ENCODE results near the gene COL6A1. TPM values are rescaled to one million over a fixed set of nuclear protein-coding genes. Genes with fewer than 3 reads are reported as not detected.

COL6A1 gene
- total and polyA plus RNA-seq, 4 experiments from 2014 or later: 0.87 to 6.0 (median 5.2) TPM; not detected in 1

DNA sequence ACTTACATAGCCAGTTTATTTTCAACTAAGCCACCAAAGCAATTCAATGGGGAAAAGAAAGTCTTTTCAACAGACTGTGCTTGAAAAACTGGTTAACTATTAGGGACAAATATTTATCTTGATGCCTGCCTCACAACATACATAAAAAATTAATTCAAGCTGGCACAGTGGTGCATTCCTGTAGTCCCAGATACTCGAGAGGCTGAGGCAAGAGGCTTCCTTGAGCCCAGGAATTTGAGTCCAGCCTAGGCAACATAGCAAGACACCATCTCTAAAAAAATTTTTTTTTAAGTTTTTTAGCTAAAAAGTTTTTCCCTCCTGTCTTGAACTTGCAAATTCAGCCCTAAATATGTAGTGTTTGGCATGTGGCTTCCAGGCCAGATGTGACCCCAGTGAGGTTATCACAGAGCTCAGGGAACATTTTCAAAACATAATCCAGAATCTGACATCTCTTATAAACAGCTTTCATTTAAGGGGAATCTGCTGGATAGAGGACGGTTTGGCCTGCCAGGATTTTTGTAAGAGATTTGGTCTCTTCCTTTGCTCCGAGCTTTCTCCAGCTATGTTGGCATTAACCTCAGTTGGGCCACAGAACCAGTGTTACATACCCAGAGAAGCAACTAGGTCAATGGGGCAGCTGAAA lies 46.4 kb downstream of the COL6A1 start:
- CTCF ChIA-PET (ENCODE audit: partially characterized antibody): no interaction called here
- intact Hi-C loops (cut with micrococcal nuclease): no loop called here
- Mint-ChIP-seq H3K9me3 (peaks cover 0 to 22% (median 16%) of the 10 kb centered on the region in 8 donors), H3K4me3 (no peak overlapping the region), H3K27me3 (peaks cover 1 to 10% of the 10 kb centered on the region in 2 donors), H3K27ac (no peak overlapping the region), H3K36me3 (peaks cover 0 to 6% of the 10 kb centered on the region in 2 donors), H3K4me1 (no peaks in the 10 kb centered on the region)
- Histone ChIP-seq H3K27me3 (ENCODE audit: insufficient read depth, low read length) (no peaks in the 10 kb centered on the region), H3K27ac (ENCODE audit: low read depth, low read length) (no peak overlapping the region), H3K36me3 (ENCODE audit: insufficient read depth, low read length) (no peaks in the 10 kb centered on the region), H3K9me3 (ENCODE audit: control insufficient read depth in 1 of 2, low read length in 2 of 2) (no peaks in the 10 kb centered on the region), H3K4me3 (ENCODE audit: low read length in 2 of 2) (no peak overlapping the region), H3K4me1 (ENCODE audit: insufficient read depth, low read length) (no peaks in the 10 kb centered on the region)
- POLR2A ChIA-PET (ENCODE audit: partially characterized antibody): no interaction called here
- no peak for DNase-seq

- Mint-ChIP-seq H3K9me3 (peaks cover 0 to 22% (median 16%) of the 10 kb centered on the region in 8 donors), H3K27me3 (peaks cover 0 to 10% of the 10 kb centered on the region in 2 donors), H3K36me3 (peaks cover 0 to 6% of the 10 kb centered on the region in 2 donors), H3K27ac (no peak overlapping the region), H3K4me1 (no peaks in the 10 kb centered on the region), H3K4me3 (no peak overlapping the region)
- H3K9me3 ChIP-seq (ENCODE audit: control insufficient read depth in 1 of 2, low read length in 2 of 2): no peaks in the 10 kb centered on the region
- no peak overlapping the region for H3K4me3 ChIP-seq (ENCODE audit: low read length in 2 of 2)
- H3K4me1 ChIP-seq (ENCODE audit: insufficient read depth, low read length): no peaks in the 10 kb centered on the region
- H3K36me3 ChIP-seq (ENCODE audit: insufficient read depth, low read length): no peaks in the 10 kb centered on the region
- intact Hi-C loops (cut with micrococcal nuclease): no loop called here
- no peak for DNase-seq
- ChIA-PET CTCF (ENCODE audit: partially characterized antibody) (no interaction called here), POLR2A (ENCODE audit: partially characterized antibody) (no interaction called here)
- H3K27ac ChIP-seq (ENCODE audit: low read depth, low read length): no peak overlapping the region
- no peaks in the 10 kb centered on the region for H3K27me3 ChIP-seq (ENCODE audit: insufficient read depth, low read length)
These were observed 47.1 kb downstream of the COL6A1 start for GRCh38 chr21:46028573-46029091.

DNA sequence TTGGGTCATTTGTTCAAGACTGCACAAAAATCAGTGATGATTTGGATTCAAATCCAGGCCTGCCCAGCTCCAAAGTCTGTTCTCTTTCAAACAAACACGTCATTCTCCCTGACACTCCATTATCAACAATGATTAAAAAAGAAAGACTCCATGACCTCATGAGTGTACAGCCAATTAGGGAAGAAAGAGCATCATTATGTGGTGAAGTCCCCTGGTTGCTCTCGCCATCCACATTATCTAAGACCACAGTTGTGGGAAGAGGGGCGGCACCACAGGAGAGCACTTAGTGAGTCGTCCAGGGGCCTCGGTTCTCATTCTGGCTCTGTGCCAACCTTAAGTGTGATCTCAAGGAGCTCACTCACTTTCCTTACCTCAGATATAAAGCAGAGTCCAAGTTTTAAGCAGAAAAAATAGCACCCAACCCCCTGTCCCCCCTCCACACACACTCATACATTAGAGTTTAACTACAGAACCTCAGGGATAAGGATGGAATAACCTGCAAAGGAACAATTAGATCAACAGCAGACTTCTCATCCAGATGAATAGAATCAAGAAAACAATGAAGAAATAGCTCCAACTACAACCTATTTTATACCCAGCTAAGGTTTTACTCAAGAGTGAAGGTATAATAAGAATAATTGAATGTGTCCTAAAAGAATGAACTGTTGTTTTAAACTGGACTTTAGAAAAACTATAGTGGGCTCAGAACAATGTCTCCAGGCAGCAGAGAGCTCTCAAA lies 47.8 kb downstream of the COL6A1 start:
- peaks cover 0 to 10% of the 10 kb centered on the region in 2 donors for H3K27me3 Mint-ChIP-seq
- Histone ChIP-seq H3K4me3 (ENCODE audit: low read length in 2 of 2) (no peak overlapping the region), H3K4me1 (ENCODE audit: insufficient read depth, low read length) (no peaks in the 10 kb centered on the region), H3K36me3 (ENCODE audit: insufficient read depth, low read length) (no peaks in the 10 kb centered on the region), H3K27ac (ENCODE audit: low read depth, low read length) (no peak overlapping the region), H3K9me3 (ENCODE audit: control insufficient read depth in 1 of 2, low read length in 2 of 2) (no peaks in the 10 kb centered on the region), H3K27me3 (ENCODE audit: insufficient read depth, low read length) (no peaks in the 10 kb centered on the region)
- no peaks in the 10 kb centered on the region for H3K4me1 Mint-ChIP-seq
- H3K4me3 Mint-ChIP-seq: no peak overlapping the region
- ChIA-PET POLR2A (ENCODE audit: partially characterized antibody) (no interaction called here), CTCF (ENCODE audit: partially characterized antibody) (no interaction called here)
- DNase-seq: no peak
- H3K9me3 Mint-ChIP-seq: peaks cover 0 to 22% (median 16%) of the 10 kb centered on the region in 8 donors
- intact Hi-C loops (cut with micrococcal nuclease): no loop called here
- H3K27ac Mint-ChIP-seq: no peak overlapping the region
- H3K36me3 Mint-ChIP-seq: peaks cover 0 to 6% of the 10 kb centered on the region in 2 donors

- POLR2A ChIA-PET (ENCODE audit: partially characterized antibody): no interaction called here
- no peak overlapping the region for H3K4me3 ChIP-seq (ENCODE audit: low read length in 2 of 2)
- no peaks in the 10 kb centered on the region for H3K27me3 ChIP-seq (ENCODE audit: insufficient read depth, low read length)
- CTCF ChIA-PET (ENCODE audit: partially characterized antibody): no interaction called here
- H3K9me3 ChIP-seq (ENCODE audit: control insufficient read depth in 1 of 2, low read length in 2 of 2): no peaks in the 10 kb centered on the region
- H3K4me1 Mint-ChIP-seq: no peaks in the 10 kb centered on the region
- peak overlapping the region in 1 of 7 donors; percentile 29 for H3K27ac Mint-ChIP-seq
- H3K4me3 Mint-ChIP-seq: no peak overlapping the region
- peaks cover 0 to 6% of the 10 kb centered on the region in 2 donors for H3K27me3 Mint-ChIP-seq
- H3K27ac ChIP-seq (ENCODE audit: low read depth, low read length): no peak overlapping the region
- no peaks in the 10 kb centered on the region for H3K36me3 ChIP-seq (ENCODE audit: insufficient read depth, low read length)
- intact Hi-C loops (cut with micrococcal nuclease): no loop called here
- peaks cover 0 to 6% of the 10 kb centered on the region in 2 donors for H3K36me3 Mint-ChIP-seq
- H3K4me1 ChIP-seq (ENCODE audit: insufficient read depth, low read length): no peaks in the 10 kb centered on the region
- peaks cover 0 to 22% (median 16%) of the 10 kb centered on the region in 8 donors for H3K9me3 Mint-ChIP-seq
- DNase-seq: no peak
These were observed 49.9 kb downstream of the COL6A1 start for GRCh38 chr21:46031484-46031883.

- no peaks in the 10 kb centered on the region for H3K4me1 Mint-ChIP-seq
- H3K27ac Mint-ChIP-seq: no peak overlapping the region
- CTCF ChIA-PET (ENCODE audit: partially characterized antibody): no interaction called here
These were observed 50.5 kb downstream of the COL6A1 start for GRCh38 chr21:46032100-46032499.

GRCh38 chr21:46033410-46034400 lies 52.1 kb downstream of the COL6A1 start:
- H3K27me3 ChIP-seq (ENCODE audit: insufficient read depth, low read length): no peaks in the 10 kb centered on the region
- no peaks in the 10 kb centered on the region for H3K9me3 ChIP-seq (ENCODE audit: control insufficient read depth in 1 of 2, low read length in 2 of 2)
- H3K4me1 Mint-ChIP-seq: no peaks in the 10 kb centered on the region
- H3K36me3 Mint-ChIP-seq: peaks cover 0 to 6% of the 10 kb centered on the region in 2 donors
- no peak overlapping the region for H3K27ac Mint-ChIP-seq
- H3K4me3 ChIP-seq (ENCODE audit: low read length in 2 of 2): no peak overlapping the region
- peaks cover 0 to 20% (median 15%) of the 10 kb centered on the region in 8 donors for H3K9me3 Mint-ChIP-seq
- no peak overlapping the region for H3K27ac ChIP-seq (ENCODE audit: low read depth, low read length)
- no peak overlapping the region for H3K4me3 Mint-ChIP-seq
- intact Hi-C loops (cut with micrococcal nuclease): no loop called here
- CTCF ChIA-PET (ENCODE audit: partially characterized antibody): no interaction called here
- H3K27me3 Mint-ChIP-seq: peaks cover 1 to 6% of the 10 kb centered on the region in 2 donors
- no peaks in the 10 kb centered on the region for H3K36me3 ChIP-seq (ENCODE audit: insufficient read depth, low read length)
- H3K4me1 ChIP-seq (ENCODE audit: insufficient read depth, low read length): no peaks in the 10 kb centered on the region
- POLR2A ChIA-PET (ENCODE audit: partially characterized antibody): no interaction called here
- no peak for DNase-seq

More at GRCh38 chr21:46032100-46032499, 50.5 kb downstream of the COL6A1 start:
- Histone ChIP-seq H3K27ac (ENCODE audit: low read depth, low read length) (no peak overlapping the region), H3K4me1 (ENCODE audit: insufficient read depth, low read length) (no peaks in the 10 kb centered on the region), H3K9me3 (ENCODE audit: control insufficient read depth in 1 of 2, low read length in 2 of 2) (no peaks in the 10 kb centered on the region), H3K36me3 (ENCODE audit: insufficient read depth, low read length) (no peaks in the 10 kb centered on the region), H3K4me3 (ENCODE audit: low read length in 2 of 2) (no peak overlapping the region), H3K27me3 (ENCODE audit: insufficient read depth, low read length) (no peaks in the 10 kb centered on the region)
- peaks cover 0 to 22% (median 16%) of the 10 kb centered on the region in 8 donors for H3K9me3 Mint-ChIP-seq
- DNase-seq: no peak
- peaks cover 0 to 6% of the 10 kb centered on the region in 2 donors for H3K36me3 Mint-ChIP-seq
- intact Hi-C loops (cut with micrococcal nuclease): no loop called here
- POLR2A ChIA-PET (ENCODE audit: partially characterized antibody): no interaction called here
- H3K4me3 Mint-ChIP-seq: no peak overlapping the region
- peaks cover 0 to 6% of the 10 kb centered on the region in 2 donors for H3K27me3 Mint-ChIP-seq
